SK-N-SH (cell line): ENCODE measurements around the gene ADAMTS4. TPM values are rescaled to one million over a fixed set of nuclear protein-coding genes. Genes with fewer than 3 reads are reported as not detected.

ENCODE experiments used
- CTCF ChIA-PET: fragments of 300-600, 350-600 bp; formaldehyde crosslinking; extraction: SDS; loops from one replicate; lab custom pipeline; 2021; lab: Yijun Ruan, JAX
- POLR2A ChIA-PET: fragments of 350-600 bp; sonication (Branson Sonifier 250); formaldehyde crosslinking; extraction: SDS; loops from one replicate; lab custom pipeline; 2020; ENCODE audit warnings: antibody characterized with exemption, inconsistent platforms; lab: Yijun Ruan, JAX
- DNase-seq: peaks from one replicate; pipeline ENCODE4 v3.0.0; 2012
- H2AFZ ChIP-seq: fragments of 200-600 bp; sonication (generic); 2 replicates; pipeline ENCODE4 v1.8.1; 2016; ENCODE audit warnings: antibody characterized with exemption, mild to moderate bottlenecking, low read depth
- H3F3A ChIP-seq: fragments of 200-600 bp; sonication (generic); replicated peaks from 2 replicates; pipeline ENCODE3; 2016; ENCODE audit warnings: antibody characterized with exemption, mild to moderate bottlenecking; ENCODE audit not compliant: insufficient read depth
- H3K27ac ChIP-seq, 2 experiments: fragments of 200-500 bp in 1 of 2; fragments of 200-600 bp in 1 of 2; sonication (Bioruptor generic) in 1 of 2; sonication (generic), shearing (Covaris generic) in 1 of 2; 2 replicates each; pipeline versions ENCODE4 v1.5.1 to v1.6.1; 2014 to 2016; ENCODE audit warnings: low read depth in 2 of 2, inconsistent platforms in 1 of 2, low read length in 1 of 2, mild to moderate bottlenecking in 1 of 2, mixed read lengths in 1 of 2
- H3K27me3 ChIP-seq: fragments of 200-600 bp; sonication (generic), shearing (Covaris generic); 2 replicates; pipeline ENCODE4 v1.6.1; 2016; ENCODE audit warnings: mixed run types; ENCODE audit not compliant: insufficient read depth
- H3K36me3 ChIP-seq, 2 experiments: fragments of 200-500 bp in 1 of 2; fragments of 200-600 bp in 1 of 2; sonication (Bioruptor generic) in 1 of 2; sonication (generic) in 1 of 2; replicated peaks in 1 of 2; 2 replicates each; pipeline versions ENCODE3 to v1.5.1; 2014 to 2016; ENCODE audit warnings: low read length in 1 of 2, mild to moderate bottlenecking in 1 of 2; ENCODE audit not compliant: insufficient read depth in 2 of 2, control insufficient read depth in 1 of 2
- H3K4me1 ChIP-seq, 2 experiments: fragments of 200-500 bp in 1 of 2; fragments of 200-600 bp in 1 of 2; sonication (Bioruptor generic) in 1 of 2; sonication (generic), shearing (Covaris generic) in 1 of 2; 2 replicates each; pipeline versions ENCODE4 v1.5.1 to v1.6.1; 2014 to 2016; ENCODE audit warnings: low read depth in 1 of 2, low read length in 1 of 2, mixed run types in 1 of 2; ENCODE audit not compliant: insufficient read depth in 2 of 2, control insufficient read depth in 1 of 2
- H3K4me2 ChIP-seq: fragments of 200-600 bp; sonication (generic), shearing (Covaris generic); 2 replicates; pipeline ENCODE4 v1.6.1; 2017; ENCODE audit warnings: mixed run types
- H3K4me3 ChIP-seq, 2 experiments: fragments of 200-500 bp in 1 of 2; fragments of 200-600 bp in 1 of 2; sonication (Bioruptor generic) in 1 of 2; sonication (generic), shearing (Covaris generic) in 1 of 2; 2 replicates each; pipeline versions ENCODE4 v1.5.1 to v1.8.1; 2014 to 2016; ENCODE audit warnings: low read depth in 2 of 2, inconsistent platforms in 1 of 2, low read length in 1 of 2, mild to moderate bottlenecking in 1 of 2, mixed read lengths in 1 of 2, moderate library complexity in 1 of 2
- H3K79me2 ChIP-seq: fragments of 200-600 bp; sonication (generic); 2 replicates; pipeline ENCODE4 v1.8.1; 2017; ENCODE audit warnings: mild to moderate bottlenecking; ENCODE audit not compliant: insufficient read depth
- H3K9ac ChIP-seq: fragments of 200-600 bp; sonication (generic); 2 replicates; pipeline ENCODE4 v1.6.1; 2017; ENCODE audit warnings: mixed run types
- H3K9me2 ChIP-seq: fragments of 200-600 bp; sonication (generic); 2 replicates; pipeline ENCODE4 v1.6.1; 2017; ENCODE audit warnings: mixed run types
- H3K9me3 ChIP-seq: fragments of 200-600 bp; sonication (generic); 2 replicates; pipeline ENCODE4 v1.6.1; 2017; ENCODE audit warnings: mixed run types, mild to moderate bottlenecking, moderate library complexity
- H4K20me1 ChIP-seq: fragments of 200-600 bp; sonication (generic); 2 replicates; pipeline ENCODE4 v1.6.1; 2017; ENCODE audit warnings: mild to moderate bottlenecking, mixed run types; ENCODE audit not compliant: insufficient read depth
- ELF1 ChIP-seq: IDR thresholded peaks from 2 replicates; pipeline ENCODE4 v1.4.0; 2012
- FOSL2 ChIP-seq: IDR thresholded peaks from 2 replicates; pipeline ENCODE4 v1.4.0; 2012; ENCODE audit warnings: low read depth, mild to moderate bottlenecking, moderate library complexity, borderline replicate concordance
- GABPA ChIP-seq: IDR thresholded peaks from 2 replicates; pipeline ENCODE4 v1.4.0; 2012; ENCODE audit warnings: low read depth, mild to moderate bottlenecking
- JUND ChIP-seq: IDR thresholded peaks from 2 replicates; pipeline ENCODE4 v1.4.0; 2012
- NFIC ChIP-seq: IDR thresholded peaks from 2 replicates; pipeline ENCODE4 v1.4.0; 2012; ENCODE audit warnings: borderline replicate concordance
- POLR2AphosphoS5 ChIP-seq: IDR thresholded peaks from 2 replicates; pipeline ENCODE4 v1.6.1; 2012; ENCODE audit warnings: low read depth, low read length
- RAD21 ChIP-seq: IDR thresholded peaks from 2 replicates; pipeline ENCODE4 v1.6.1; 2012; ENCODE audit warnings: mild to moderate bottlenecking, low read length
- SIN3A ChIP-seq: IDR thresholded peaks from 2 replicates; pipeline ENCODE4 v1.6.1; 2012; ENCODE audit warnings: low read depth, mild to moderate bottlenecking, low read length, moderate library complexity, borderline replicate concordance
- SMC3 ChIP-seq: IDR thresholded peaks from 2 replicates; pipeline ENCODE4 v1.6.1; 2012; ENCODE audit warnings: low read depth, low read length, improper control_type of control experiment
- WGBS: methylation state at CpG from one replicate; pipeline ENCODE4 v1.1.6; 2017; ENCODE audit warnings: low lambda C conversion rate; 5-methylcytosine and 5-hydroxymethylcytosine counted together
- polyA plus RNA-seq, 3 experiments: library from polyadenylated mRNA; depleted of rRNA; stranded (reverse); fragments of >200 nt; gene quantifications; 2 replicates each; pipeline ENCODE4 v1.2.3, GENCODE V29; 2012
- TF ChIP-seq, protein P1 (sequence below): IDR thresholded peaks from 2 replicates; pipeline ENCODE4; 2012
- TF ChIP-seq, protein P2 (sequence below): fragments of 200-600 bp; sonication (generic); IDR thresholded peaks from 2 replicates; pipeline ENCODE4 v1.6.1; 2017; ENCODE audit warnings: antibody characterized with exemption, mild to moderate bottlenecking, moderate library complexity
- TF ChIP-seq, protein P3 (sequence below): IDR thresholded peaks from 2 replicates; pipeline ENCODE4 v1.4.0; 2012; ENCODE audit warnings: low read depth, borderline replicate concordance

Gene ADAMTS4
- polyA plus RNA-seq, 1 of the 3 experiments (the other 2 are of a cell fraction): 1.2 TPM

DNA sequence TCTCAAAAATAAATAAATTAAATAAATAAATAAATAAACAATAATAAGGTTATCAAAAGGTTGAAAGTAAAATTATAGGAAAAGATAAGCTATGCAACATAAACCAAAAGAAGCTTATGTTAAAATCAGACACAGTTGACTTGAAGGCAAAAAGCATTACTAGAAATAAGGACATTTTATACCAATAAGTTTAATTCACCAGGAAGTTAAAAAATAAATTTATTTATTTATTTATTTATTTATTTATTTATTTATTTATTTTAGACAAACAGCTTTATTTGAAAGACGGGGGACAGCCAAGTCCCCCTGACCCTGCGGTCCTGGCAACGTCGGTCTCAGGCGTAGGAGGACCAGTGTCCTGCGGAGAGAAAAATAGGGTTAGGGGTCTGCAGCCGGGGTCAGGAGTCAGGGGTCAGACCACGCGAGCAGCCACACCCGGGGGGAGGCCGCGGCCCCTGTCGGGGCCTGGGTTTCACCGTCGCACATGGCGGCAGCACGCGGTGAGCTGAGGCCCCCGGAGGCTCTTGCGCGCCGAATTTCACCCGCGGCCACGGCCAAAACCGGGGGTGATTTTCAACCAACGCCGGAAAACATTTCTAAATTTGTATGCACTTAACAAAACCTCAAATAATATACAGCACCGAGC, 58.0 kb downstream of the ADAMTS4 start (continued):
- TF ChIP-seq FOSL2: no peak

DNA sequence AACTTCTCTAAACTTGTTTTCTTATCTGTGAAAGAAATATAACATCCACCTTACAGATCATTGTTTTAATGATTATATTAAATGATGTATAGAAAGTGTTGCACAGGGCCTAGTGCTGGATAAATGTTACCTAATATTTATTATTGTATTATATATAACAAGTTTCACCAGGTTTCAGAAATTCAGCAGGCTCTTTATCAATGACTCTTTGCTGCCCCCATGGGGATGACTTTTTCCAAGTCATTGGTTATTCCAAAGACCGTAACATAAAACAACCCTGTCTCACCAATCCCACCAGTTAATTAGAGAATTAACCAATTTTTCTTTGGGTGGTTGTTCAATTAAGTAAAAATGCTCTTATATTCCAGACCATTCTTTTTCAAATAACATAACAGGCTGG, 59.1 kb downstream of the ADAMTS4 start:
- Histone ChIP-seq H3K36me3 (no peaks in the 10 kb centered on the region), H3K27ac (no peak overlapping the region), H3K9ac (no peak overlapping the region), H2AFZ (no peak overlapping the region), H3K9me2 (no peaks in the 10 kb centered on the region), H4K20me1 (no peaks in the 10 kb centered on the region), H3K79me2 (peaks cover 5% of the 10 kb centered on the region), H3F3A (peaks cover 11% of the 10 kb centered on the region), H3K4me1 (no peaks in the 10 kb centered on the region), H3K9me3 (no peaks in the 10 kb centered on the region), H3K4me2 (no peak overlapping the region), H3K4me3 (no peak overlapping the region), H3K27me3 (no peaks in the 10 kb centered on the region)
- ChIA-PET POLR2A (no interaction called here), CTCF (interaction anchor here (0.6 to 2.6 kb wide), 10 partner anchors 15 to 170 kb away, joined by 3 to 15 read pairs (median 4); partner anchors contain the start of genes KLHDC9, NIT1, PFDN2 and TSTD1)
- DNase-seq: peak; percentile 64
- TF ChIP-seq ELF1 (no peak), SMC3 (peak; percentile 39), SIN3A (no peak), GABPA (no peak), JUND (no peak), RAD21 (peak; percentile 70), POLR2AphosphoS5 (no peak), NFIC (no peak)
- TF ChIP-seq, protein P1, sequence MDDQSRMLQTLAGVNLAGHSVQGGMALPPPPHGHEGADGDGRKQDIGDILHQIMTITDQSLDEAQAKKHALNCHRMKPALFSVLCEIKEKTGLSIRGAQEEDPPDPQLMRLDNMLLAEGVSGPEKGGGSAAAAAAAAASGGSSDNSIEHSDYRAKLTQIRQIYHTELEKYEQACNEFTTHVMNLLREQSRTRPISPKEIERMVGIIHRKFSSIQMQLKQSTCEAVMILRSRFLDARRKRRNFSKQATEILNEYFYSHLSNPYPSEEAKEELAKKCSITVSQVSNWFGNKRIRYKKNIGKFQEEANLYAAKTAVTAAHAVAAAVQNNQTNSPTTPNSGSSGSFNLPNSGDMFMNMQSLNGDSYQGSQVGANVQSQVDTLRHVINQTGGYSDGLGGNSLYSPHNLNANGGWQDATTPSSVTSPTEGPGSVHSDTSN: no peak
- TF ChIP-seq, protein P2, sequence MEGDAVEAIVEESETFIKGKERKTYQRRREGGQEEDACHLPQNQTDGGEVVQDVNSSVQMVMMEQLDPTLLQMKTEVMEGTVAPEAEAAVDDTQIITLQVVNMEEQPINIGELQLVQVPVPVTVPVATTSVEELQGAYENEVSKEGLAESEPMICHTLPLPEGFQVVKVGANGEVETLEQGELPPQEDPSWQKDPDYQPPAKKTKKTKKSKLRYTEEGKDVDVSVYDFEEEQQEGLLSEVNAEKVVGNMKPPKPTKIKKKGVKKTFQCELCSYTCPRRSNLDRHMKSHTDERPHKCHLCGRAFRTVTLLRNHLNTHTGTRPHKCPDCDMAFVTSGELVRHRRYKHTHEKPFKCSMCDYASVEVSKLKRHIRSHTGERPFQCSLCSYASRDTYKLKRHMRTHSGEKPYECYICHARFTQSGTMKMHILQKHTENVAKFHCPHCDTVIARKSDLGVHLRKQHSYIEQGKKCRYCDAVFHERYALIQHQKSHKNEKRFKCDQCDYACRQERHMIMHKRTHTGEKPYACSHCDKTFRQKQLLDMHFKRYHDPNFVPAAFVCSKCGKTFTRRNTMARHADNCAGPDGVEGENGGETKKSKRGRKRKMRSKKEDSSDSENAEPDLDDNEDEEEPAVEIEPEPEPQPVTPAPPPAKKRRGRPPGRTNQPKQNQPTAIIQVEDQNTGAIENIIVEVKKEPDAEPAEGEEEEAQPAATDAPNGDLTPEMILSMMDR: peak; percentile 71
- TF ChIP-seq, protein P3, sequence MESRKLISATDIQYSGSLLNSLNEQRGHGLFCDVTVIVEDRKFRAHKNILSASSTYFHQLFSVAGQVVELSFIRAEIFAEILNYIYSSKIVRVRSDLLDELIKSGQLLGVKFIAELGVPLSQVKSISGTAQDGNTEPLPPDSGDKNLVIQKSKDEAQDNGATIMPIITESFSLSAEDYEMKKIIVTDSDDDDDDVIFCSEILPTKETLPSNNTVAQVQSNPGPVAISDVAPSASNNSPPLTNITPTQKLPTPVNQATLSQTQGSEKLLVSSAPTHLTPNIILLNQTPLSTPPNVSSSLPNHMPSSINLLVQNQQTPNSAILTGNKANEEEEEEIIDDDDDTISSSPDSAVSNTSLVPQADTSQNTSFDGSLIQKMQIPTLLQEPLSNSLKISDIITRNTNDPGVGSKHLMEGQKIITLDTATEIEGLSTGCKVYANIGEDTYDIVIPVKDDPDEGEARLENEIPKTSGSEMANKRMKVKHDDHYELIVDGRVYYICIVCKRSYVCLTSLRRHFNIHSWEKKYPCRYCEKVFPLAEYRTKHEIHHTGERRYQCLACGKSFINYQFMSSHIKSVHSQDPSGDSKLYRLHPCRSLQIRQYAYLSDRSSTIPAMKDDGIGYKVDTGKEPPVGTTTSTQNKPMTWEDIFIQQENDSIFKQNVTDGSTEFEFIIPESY: no peak
- 82% methylated on average over 1 of the region's 1 CpG for WGBS
